ENCODE results near the gene ZFAND5.

Gene ZFAND5

DNA sequence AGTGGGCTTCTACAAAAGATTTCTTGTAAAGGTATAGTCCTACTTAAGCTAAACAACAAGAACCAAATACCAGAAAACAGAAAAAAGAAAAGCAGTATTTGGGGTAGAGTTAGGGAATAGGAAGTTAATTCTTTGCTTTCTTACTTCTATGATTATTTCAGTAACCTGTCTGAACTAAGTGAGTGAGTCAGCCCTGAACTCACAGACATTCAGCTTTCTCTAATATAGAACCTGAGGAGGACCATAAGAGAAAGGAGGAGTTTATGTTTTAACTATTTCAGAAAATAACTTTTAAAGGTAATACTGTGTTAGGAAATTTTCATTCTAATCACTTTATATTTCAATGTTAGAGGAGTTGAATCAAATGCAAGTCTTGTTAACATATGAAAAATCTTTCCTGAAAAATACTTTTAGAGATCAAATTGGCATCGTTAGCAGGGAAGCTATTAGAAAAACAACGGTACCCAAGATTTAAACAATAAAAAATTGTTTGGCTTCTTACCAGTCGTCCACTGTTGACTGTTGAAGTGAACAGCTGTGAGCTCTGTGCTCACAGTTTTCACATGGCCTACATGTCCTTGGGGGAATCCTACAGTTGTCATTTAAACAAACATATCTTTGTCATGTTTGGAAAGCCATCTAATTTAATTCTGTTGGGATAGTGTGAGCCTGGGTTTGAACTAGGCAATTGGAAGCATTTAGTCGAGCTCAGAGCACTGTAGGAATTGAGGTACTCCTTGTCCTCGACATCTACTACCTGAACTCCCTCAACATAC is 19.9 kb upstream of the ZFAND5 start:
- Histone ChIP-seq H3K27ac (no peak overlapping the region), H2AFZ (ENCODE audit: low read depth) (no peak overlapping the region), H3K9ac (no peak overlapping the region), H3K27me3 (ENCODE audit: insufficient read depth, low read depth) (no peaks in the 10 kb centered on the region), H3K4me1 (ENCODE audit: low read depth, poor library complexity, severe bottlenecking) (no peaks in the 10 kb centered on the region), H3K36me3 (ENCODE audit: insufficient read depth) (no peaks in the 10 kb centered on the region), H3K4me2 (no peak overlapping the region), H4K20me1 (ENCODE audit: insufficient read depth) (no peaks in the 10 kb centered on the region), H3K79me2 (ENCODE audit: insufficient read depth, low read depth) (no peaks in the 10 kb centered on the region), H3K4me3 (IDR thresholded peaks at IDR 0.05; ENCODE audit: insufficient read depth, low read depth, low read length) (no peak overlapping the region)
- TF ChIP-seq, protein P1, sequence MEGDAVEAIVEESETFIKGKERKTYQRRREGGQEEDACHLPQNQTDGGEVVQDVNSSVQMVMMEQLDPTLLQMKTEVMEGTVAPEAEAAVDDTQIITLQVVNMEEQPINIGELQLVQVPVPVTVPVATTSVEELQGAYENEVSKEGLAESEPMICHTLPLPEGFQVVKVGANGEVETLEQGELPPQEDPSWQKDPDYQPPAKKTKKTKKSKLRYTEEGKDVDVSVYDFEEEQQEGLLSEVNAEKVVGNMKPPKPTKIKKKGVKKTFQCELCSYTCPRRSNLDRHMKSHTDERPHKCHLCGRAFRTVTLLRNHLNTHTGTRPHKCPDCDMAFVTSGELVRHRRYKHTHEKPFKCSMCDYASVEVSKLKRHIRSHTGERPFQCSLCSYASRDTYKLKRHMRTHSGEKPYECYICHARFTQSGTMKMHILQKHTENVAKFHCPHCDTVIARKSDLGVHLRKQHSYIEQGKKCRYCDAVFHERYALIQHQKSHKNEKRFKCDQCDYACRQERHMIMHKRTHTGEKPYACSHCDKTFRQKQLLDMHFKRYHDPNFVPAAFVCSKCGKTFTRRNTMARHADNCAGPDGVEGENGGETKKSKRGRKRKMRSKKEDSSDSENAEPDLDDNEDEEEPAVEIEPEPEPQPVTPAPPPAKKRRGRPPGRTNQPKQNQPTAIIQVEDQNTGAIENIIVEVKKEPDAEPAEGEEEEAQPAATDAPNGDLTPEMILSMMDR (conservative IDR thresholded peaks at IDR 0.05; ENCODE audit: low read depth, low read length) = no peak

DNA sequence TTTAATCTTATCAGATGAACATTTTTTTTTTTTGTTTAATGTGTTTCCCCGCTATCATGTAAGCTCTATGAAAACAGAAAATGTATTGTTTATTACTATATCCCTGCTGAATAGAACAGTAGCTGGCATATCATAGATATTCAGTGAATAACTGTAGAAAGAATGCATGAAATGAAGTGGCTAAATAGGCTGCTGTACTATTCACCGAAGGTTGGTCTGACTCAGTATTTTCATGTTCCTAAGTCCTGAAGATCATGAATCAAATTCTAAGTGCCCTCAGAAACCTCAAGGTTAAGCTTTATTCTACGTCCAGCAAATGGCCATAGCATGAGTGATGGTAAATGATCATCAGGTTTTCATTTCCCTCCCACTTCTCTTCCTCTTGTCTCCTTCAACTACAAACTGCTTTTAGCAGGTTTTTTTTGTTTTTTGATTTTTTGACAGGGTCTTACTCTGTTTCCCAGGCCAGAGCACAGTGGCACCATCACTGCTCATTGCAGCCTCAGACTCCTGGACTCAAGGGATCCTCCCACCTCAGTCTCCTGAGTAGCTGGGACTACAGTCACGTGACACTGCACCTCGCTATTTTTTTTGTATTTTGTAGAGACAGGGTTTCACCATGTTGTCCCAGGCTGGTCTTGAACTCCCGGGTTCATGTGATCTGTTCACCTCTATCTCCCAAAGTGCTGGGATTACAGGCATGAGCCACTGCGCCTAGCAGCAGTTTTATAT is 19.1 kb upstream of the ZFAND5 start:
- Histone ChIP-seq H3K36me3 (ENCODE audit: insufficient read depth) (no peaks in the 10 kb centered on the region), H3K4me1 (ENCODE audit: low read depth, poor library complexity, severe bottlenecking) (no peaks in the 10 kb centered on the region), H3K4me3 (IDR thresholded peaks at IDR 0.05; ENCODE audit: insufficient read depth, low read depth, low read length) (no peak overlapping the region), H4K20me1 (ENCODE audit: insufficient read depth) (no peaks in the 10 kb centered on the region), H3K27me3 (ENCODE audit: insufficient read depth, low read depth) (no peaks in the 10 kb centered on the region), H3K79me2 (ENCODE audit: insufficient read depth, low read depth) (no peaks in the 10 kb centered on the region), H3K27ac (no peak overlapping the region), H2AFZ (ENCODE audit: low read depth) (no peak overlapping the region), H3K9ac (no peak overlapping the region), H3K4me2 (no peak overlapping the region)
- TF ChIP-seq, protein P1 (conservative IDR thresholded peaks at IDR 0.05; ENCODE audit: low read depth, low read length) = no peak

DNA sequence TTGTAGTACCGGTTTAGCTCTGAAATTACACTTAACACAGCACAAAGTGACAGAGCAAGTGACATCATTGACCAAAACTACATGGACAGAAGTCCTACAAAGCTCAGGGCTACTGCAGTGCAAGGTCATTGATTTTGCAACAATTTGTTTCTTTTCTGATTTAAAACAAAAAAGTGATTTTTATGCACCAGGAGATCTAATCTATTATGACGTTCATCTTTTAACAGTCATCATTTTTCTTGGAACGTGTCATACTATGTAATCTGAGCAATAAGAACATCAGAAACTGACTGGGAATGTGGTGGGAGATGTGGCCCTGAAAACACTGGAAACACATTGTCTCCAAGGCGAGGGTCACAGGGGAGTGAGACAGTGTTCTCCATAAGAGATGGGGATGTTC is 17.4 kb upstream of the ZFAND5 start:
- no peak overlapping the region for H3K4me2 ChIP-seq
- TF ChIP-seq, protein P1 (conservative IDR thresholded peaks at IDR 0.05; ENCODE audit: low read depth, low read length) = no peak
- H3K4me1 ChIP-seq (ENCODE audit: low read depth, poor library complexity, severe bottlenecking) = no peaks in the 10 kb centered on the region
- no peak overlapping the region for H2AFZ ChIP-seq (ENCODE audit: low read depth)
- no peaks in the 10 kb centered on the region for H3K27me3 ChIP-seq (ENCODE audit: insufficient read depth, low read depth)
- no peaks in the 10 kb centered on the region for H3K79me2 ChIP-seq (ENCODE audit: insufficient read depth, low read depth)
- H3K9ac ChIP-seq = no peak overlapping the region
- no peak overlapping the region for H3K27ac ChIP-seq
- no peaks in the 10 kb centered on the region for H4K20me1 ChIP-seq (ENCODE audit: insufficient read depth)
- H3K4me3 ChIP-seq (IDR thresholded peaks at IDR 0.05; ENCODE audit: insufficient read depth, low read depth, low read length) = no peak overlapping the region
- H3K36me3 ChIP-seq (ENCODE audit: insufficient read depth) = no peaks in the 10 kb centered on the region

DNA sequence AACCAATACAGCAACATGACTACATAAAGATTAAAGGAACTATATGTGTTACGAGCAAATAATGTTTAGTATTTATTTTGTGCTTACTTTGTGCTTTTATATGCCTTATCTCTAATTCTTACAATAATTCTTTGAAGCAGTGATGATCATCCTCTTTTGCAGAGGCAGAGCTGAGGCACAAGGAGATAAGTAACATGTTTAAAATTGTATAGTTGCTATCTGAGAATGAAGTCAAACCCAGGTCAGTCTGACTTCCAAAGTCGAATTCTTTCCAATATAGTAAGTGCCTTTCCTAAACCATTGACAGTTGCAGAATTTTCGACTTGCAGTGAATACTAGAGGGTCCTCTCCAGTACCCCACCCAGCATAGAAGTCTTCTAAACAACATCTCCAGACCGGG is 12.0 kb upstream of the ZFAND5 start:
- Histone ChIP-seq H3K36me3 (ENCODE audit: insufficient read depth) (no peaks in the 10 kb centered on the region), H2AFZ (ENCODE audit: low read depth) (no peak overlapping the region), H3K9ac (no peak overlapping the region), H3K27me3 (ENCODE audit: insufficient read depth, low read depth) (no peaks in the 10 kb centered on the region), H4K20me1 (ENCODE audit: insufficient read depth) (no peaks in the 10 kb centered on the region), H3K4me2 (no peak overlapping the region), H3K4me3 (IDR thresholded peaks at IDR 0.05; ENCODE audit: insufficient read depth, low read depth, low read length) (no peak overlapping the region), H3K79me2 (ENCODE audit: insufficient read depth, low read depth) (no peaks in the 10 kb centered on the region), H3K4me1 (ENCODE audit: low read depth, poor library complexity, severe bottlenecking) (no peaks in the 10 kb centered on the region), H3K27ac (no peak overlapping the region)
- TF ChIP-seq, protein P1 (conservative IDR thresholded peaks at IDR 0.05; ENCODE audit: low read depth, low read length) = no peak

Data from KMS-11 (cell line).